ENCODE results near the gene DLX6. TPM values are rescaled to one million over a fixed set of nuclear protein-coding genes. Genes with fewer than 3 reads are reported as not detected.

Gene DLX6
- total RNA-seq, 6 experiments from 2014 or later: not detected

GRCh38 chr7:97012365-97013133, 7.2 kb downstream of the DLX6 start:
- no peak for ATAC-seq
- 7% methylated on average over 20 of the region's 21 CpGs for WGBS (ENCODE audit: insufficient coverage, low coverage, low lambda C conversion rate, missing lambda C conversion rate)
- no peak overlapping the region for H3K27ac ChIP-seq
- no peak overlapping the region for H3K4me3 ChIP-seq
- no peaks in the 10 kb centered on the region for H3K4me1 ChIP-seq
- DNase-seq: no peak
- no peaks in the 10 kb centered on the region for H3K9me3 ChIP-seq
- H3K27me3 ChIP-seq: peaks cover 7 to 73% of the 10 kb centered on the region in 2 donors
- intact Hi-C loops (cut with DNase I): no loop called here
- no peaks in the 10 kb centered on the region for H3K36me3 ChIP-seq
- no peak for TF ChIP-seq POLR2A (IDR thresholded peaks at IDR 0.05)
- no peak for TF ChIP-seq CTCF (IDR thresholded peaks at IDR 0.05)

- Histone ChIP-seq H3K27ac (no peak overlapping the region), H3K4me1 (no peaks in the 10 kb centered on the region), H3K4me3 (no peak overlapping the region), H3K9me3 (no peaks in the 10 kb centered on the region), H3K36me3 (no peaks in the 10 kb centered on the region), H3K27me3 (peaks cover 10 to 73% of the 10 kb centered on the region in 2 donors)
- 4% methylated on average over 14 of the region's 20 CpGs for WGBS (ENCODE audit: insufficient coverage, low coverage, low lambda C conversion rate, missing lambda C conversion rate)
- TF ChIP-seq POLR2A (IDR thresholded peaks at IDR 0.05) (no peak), CTCF (IDR thresholded peaks at IDR 0.05) (no peak)
- DNase-seq (no peak), ATAC-seq (no peak)
- intact Hi-C loops (cut with DNase I): no loop called here
Measured at GRCh38 chr7:97013134-97013844, 7.9 kb downstream of the DLX6 start.

GRCh38 chr7:97013845-97014134, 8.4 kb downstream of the DLX6 start:
- peaks cover 10 to 77% of the 10 kb centered on the region in 2 donors for H3K27me3 ChIP-seq
- H3K4me1 ChIP-seq: no peaks in the 10 kb centered on the region
- WGBS (ENCODE audit: insufficient coverage, low coverage, low lambda C conversion rate, missing lambda C conversion rate): 12% methylated on average over 1 of the region's 1 CpG
- intact Hi-C loops (cut with DNase I): no loop called here
- DNase-seq: no peak
- TF ChIP-seq POLR2A (IDR thresholded peaks at IDR 0.05) (no peak), CTCF (IDR thresholded peaks at IDR 0.05) (no peak)
- H3K27ac ChIP-seq: no peak overlapping the region
- no peaks in the 10 kb centered on the region for H3K9me3 ChIP-seq
- no peak overlapping the region for H3K4me3 ChIP-seq
- no peaks in the 10 kb centered on the region for H3K36me3 ChIP-seq
- ATAC-seq: no peak

- no peak overlapping the region for H3K4me3 ChIP-seq
- peaks cover 10 to 77% of the 10 kb centered on the region in 2 donors for H3K27me3 ChIP-seq
- ATAC-seq: no peak
- TF ChIP-seq CTCF (IDR thresholded peaks at IDR 0.05): no peak
- H3K36me3 ChIP-seq: no peaks in the 10 kb centered on the region
- H3K9me3 ChIP-seq: no peaks in the 10 kb centered on the region
- intact Hi-C loops (cut with DNase I): no loop called here
- no peak overlapping the region for H3K27ac ChIP-seq
- 24% methylated on average over 5 of the region's 5 CpGs for WGBS (ENCODE audit: insufficient coverage, low coverage, low lambda C conversion rate, missing lambda C conversion rate)
- H3K4me1 ChIP-seq: no peaks in the 10 kb centered on the region
- DNase-seq: no peak
Measured at GRCh38 chr7:97014145-97014750, 8.9 kb downstream of the DLX6 start.

Measured in right lobe of liver (tissue), 6 donors.